GM08714 (cell line): ENCODE data around the gene MPPED1.

Experiments used
- H3K4me3 ChIP-seq: fragments of 200-500 bp; sonication (Bioruptor generic); 2 replicates; pipeline ENCODE4 v1.5.1; 2014; ENCODE audit warnings: mild to moderate bottlenecking, low read length, inconsistent platforms
- ZNF274 ChIP-seq: IDR thresholded peaks from 2 replicates; pipeline ENCODE4 v1.6.1; 2012; ENCODE audit warnings: mild to moderate bottlenecking, low read depth, low read length

Gene MPPED1

DNA sequence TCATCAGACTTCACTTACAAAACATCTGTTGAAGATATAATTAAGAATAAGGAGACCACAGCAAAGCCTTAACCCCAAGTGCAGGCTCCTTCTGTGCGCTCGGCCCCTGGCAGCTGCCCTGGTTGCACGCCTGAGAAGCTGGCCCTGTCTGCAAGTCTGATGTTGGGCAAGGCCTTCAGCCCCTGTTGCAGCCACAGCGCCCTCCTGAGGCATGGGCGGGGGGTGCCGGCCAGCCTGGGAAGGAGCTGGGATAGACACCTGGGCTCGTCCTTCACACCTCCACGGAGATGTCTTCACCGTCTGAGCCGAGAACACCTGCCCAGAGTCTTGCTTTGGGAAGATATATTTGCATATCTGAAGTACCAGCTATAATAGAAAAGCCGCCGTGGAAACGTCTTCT is 104.1 kb downstream of the MPPED1 start:
- H3K4me3 ChIP-seq: no peak overlapping the region
- TF ChIP-seq ZNF274: no peak

DNA sequence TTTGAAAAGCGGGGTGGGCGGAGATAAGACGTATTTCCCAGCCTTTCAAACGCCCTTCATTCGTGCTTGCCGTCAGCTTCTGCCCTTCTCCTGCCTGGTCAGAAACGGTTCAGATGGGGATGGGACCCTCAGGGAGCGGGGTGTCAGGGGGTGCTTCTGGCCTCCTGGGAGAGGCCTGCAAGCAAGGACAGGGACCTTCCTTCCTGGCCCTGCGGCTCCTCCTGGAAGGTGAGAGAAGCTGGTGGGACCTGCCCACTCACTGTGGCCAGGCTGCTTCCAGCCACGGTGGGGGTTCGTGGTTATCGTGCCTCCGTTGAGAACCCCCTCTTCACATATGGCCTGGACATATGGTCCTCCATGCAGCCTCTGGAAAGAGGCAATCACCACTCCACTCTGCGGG is 104.6 kb downstream of the MPPED1 start:
- TF ChIP-seq ZNF274: no peak
- H3K4me3 ChIP-seq: no peak overlapping the region

DNA sequence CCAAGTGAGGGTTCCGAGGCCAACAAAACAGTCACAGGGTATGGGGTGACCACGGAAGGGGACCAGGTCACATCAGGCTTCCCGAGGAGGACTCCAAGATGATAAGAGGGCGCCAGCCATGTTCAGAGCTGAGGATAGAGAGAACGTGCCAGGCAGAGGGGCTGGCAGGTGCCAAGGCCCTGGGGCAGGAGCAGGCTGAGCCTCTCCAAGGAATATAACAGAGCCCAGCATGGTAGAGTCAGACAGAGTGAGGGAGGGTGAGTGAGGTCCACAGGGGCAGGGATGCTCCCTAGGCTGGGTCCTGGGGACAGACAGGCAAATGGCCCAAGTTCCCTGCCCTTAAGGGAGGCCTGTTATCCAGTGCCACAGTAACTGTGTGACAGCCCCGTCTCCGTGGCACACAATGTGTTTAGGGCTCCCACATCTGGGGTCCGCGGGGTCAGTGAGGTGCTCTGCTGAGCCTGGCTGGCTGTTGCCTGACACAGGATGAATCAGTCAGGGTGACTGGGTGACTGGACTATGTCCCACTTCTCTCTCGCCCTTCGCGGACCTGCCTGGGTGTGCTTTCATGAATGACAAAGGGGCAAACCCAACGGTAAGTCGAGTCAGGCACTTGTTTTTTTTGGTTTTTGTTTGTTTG is 105.3 kb downstream of the MPPED1 start:
- no peak overlapping the region for H3K4me3 ChIP-seq
- TF ChIP-seq ZNF274: no peak

DNA sequence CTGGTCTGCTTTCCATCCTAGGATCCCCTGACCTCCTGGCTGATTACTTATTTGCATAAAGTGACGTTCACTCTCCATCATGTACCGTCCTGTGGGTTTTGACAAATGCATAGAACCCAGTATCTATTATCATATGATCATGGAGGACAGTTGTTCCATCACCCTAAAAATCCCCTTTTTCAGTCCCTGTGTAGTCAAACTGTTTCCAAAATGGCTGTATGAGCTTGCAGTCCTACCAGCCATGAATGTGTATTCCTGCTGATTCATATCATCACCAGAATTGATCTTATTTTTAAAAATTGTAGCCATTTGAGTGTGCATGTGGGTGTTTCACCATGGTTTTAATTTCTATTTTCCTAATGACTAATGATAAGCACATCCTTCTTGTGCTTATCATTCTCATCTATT is 108.8 kb downstream of the MPPED1 start:
- no peak overlapping the region for H3K4me3 ChIP-seq
- no peak for TF ChIP-seq ZNF274

DNA sequence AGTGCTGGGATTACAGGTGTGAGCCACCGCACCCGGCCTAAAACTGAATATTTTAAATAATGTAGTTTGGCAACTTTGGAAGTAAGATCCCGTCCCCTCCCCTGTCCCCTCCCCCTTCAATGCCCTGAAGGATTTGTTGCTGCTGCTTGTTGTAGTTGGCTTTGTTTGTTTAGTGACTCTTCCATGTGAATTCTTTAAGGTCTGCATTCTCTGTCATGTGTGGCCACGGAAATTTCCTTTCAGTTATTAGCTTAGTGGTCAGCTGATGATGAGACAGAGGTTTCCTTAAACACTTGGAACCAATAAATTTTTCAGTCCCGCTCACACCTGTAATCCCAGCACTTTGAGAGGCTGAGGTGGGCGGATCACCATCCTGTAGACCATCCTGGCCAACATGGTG is 109.9 kb downstream of the MPPED1 start:
- no peak for TF ChIP-seq ZNF274
- no peak overlapping the region for H3K4me3 ChIP-seq

DNA sequence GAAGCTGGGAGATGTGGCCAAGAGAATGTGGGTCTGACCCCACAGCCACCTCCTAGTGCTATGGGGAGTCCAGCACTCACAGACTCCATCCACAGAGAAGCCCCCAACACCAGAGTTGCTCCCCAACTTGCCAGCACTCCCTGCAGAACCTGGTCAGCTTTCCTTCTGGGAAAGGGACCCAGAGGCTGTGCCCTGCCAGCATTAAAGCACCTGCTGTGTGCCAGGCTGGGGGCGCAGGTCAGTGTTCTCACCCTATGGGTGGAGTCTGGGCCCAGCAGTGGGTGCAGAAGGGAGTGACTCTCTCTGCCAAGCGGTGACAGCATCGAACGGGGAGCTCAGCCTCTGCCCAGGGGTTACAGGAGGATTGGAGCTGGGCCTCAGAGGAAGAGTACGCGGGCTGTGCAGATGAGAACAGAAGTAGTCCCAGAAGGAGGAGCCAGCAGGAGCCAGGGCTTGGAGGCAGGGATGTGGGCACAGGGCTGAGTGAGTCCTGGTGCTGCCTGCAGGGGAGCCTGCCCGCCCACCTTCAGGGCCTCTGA is 114.4 kb downstream of the MPPED1 start:
- no peak overlapping the region for H3K4me3 ChIP-seq
- TF ChIP-seq ZNF274: no peak

DNA sequence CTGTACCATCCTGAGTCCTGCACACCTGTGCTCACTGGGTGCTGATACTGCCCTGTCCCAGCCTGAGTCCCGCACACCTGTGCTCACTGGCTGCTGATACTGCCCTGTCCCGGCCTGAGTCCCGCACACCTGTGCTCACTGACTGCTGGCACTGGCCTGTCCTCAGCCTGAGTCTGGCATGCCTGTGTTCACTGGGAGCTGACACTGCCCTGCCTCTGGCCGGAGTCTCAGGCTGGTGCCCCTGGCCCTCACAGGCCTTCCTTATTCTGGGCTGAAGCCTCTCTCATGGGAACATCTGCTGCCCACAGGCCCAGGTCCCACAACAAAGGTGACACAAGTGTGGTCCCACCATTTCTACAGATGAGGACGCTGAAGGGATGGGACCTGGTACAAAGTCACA is 115.1 kb downstream of the MPPED1 start:
- TF ChIP-seq ZNF274: no peak
- H3K4me3 ChIP-seq: no peak overlapping the region

DNA sequence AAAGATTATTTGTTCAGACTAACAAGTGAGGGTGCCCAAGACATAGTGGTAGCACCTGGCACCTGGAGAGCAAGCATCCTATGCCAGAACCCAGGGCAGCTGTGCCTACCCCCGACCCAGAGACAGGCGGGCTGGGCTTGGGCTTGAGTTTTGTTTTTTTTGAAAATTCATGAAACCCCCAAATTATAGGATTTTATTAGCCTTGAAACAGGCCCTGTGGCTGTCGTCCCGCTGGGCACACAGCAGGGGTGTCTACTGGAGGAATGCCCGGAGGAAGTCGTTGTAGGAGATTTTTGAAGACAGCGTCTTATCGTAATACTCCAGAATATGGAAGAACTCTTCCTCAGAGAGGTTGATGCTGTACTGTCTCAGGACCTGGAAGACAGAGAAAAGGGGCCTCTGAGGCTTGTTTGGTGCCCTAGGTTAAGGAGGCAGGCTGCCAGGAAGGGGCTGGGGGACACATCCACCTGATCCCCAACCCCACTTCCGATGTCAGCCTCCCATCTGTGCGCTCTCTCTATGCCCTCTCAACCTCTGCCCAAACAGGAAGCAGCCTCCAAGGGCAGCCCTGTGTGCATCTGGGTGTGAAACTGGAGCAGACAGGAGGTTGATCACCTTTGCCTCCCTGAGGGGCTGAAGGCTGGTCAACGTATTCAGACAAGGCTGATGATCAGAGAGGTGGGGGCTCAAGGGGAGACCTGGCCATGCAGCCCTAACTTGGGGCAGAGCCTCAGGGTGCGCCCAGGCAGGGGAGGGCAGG is 117.0 kb downstream of the MPPED1 start:
- no peak overlapping the region for H3K4me3 ChIP-seq
- no peak for TF ChIP-seq ZNF274

DNA sequence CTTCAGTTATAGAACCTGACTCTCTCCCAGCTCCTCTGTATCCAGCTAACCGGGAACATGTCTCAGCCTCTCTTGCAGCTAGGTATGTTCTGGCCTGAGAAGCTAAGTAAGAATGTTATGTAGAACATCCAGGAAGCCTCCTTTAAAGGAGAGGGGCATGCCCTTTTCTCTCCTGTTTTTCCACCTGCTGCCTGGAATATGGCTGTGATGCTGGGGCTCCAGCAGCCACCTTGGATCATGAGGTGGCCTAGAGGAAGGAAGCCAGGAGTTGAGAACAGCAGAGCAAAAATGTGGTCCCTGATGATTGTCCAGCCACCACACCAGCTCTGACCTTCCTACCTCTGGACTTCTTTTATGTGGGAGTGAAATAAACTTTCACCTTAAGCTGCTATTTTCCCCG is 117.6 kb downstream of the MPPED1 start:
- H3K4me3 ChIP-seq: no peak overlapping the region
- no peak for TF ChIP-seq ZNF274

DNA sequence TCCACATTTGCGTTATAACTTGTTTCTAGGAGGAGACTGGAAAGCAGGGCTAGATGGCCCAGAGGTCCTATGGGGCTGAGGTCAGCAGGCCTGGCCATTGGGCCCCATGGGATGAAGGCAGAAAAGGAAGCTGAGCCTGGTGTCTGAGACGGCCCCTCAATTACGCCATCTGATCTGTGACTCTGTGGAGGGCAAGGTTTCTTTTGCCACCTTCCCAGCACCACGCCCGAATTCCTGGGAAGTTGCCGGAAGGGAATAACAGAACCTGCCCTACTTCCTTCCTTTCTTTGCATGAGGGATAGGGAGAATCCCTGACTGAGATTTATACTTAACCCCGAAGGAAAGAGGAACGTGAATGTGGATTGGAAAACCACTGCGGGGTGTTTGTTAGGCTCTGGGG is 118.1 kb downstream of the MPPED1 start:
- TF ChIP-seq ZNF274: no peak
- no peak overlapping the region for H3K4me3 ChIP-seq

DNA sequence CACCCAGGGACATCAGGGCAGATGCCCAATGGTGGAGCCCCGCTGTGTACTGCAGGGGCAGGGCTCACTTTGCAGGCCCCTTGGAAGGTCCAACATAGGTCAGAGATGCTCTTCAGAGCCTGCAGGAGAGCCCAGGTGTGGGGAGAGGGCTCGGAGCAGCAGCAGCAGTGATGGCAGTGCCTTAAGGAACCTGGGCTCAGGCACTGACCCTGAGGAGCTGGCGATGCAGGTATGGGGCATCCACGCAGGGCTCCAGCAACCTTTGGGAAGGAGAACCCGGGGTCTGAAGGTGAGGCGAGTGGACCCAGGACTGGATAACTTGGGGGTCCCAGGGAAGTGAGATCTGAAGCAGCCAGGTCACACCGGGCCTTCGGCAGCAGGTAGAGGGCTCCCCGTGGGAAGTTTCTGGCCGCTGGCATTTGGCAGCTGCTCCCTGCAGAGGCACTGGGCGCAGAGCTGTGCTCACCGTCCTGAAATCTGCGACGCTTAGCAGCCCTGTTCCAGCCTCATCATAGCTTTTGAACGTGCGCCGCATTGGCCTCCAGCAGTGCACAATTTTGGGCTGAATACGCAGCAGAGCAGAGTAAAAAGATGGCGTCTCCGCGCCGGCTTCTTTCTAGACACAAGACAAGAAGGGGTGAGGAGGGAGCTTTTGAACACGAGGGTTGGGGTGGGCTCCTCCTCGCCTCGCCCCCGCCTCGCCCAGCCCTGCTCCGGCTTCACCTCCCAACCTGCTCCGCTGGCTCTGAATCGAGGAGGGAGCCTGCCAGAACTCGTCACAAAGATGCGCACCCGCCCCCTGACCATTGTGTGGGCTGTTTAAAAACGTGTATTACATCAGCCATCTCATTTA is 118.8 kb downstream of the MPPED1 start:
- H3K4me3 ChIP-seq: no peak overlapping the region
- no peak for TF ChIP-seq ZNF274

DNA sequence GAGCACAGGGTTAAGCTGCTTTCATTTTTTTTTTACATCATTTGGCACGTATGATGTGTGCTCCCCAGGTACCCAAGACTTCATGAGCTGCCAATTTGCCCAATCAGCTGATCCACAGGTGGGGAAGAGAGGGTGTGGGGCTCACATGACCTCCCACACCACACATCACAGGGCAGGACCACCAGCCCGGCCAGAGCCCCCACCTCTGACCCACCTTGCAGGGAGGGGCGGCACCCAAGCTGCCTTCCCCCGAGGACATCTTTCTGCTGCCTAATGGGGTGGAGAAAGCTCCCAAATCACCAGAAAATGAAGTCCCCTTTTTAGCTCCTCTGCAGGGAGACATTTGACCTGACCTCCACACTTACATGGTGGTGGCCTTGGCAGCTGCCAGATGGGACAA is 119.8 kb downstream of the MPPED1 start:
- H3K4me3 ChIP-seq: no peak overlapping the region
- no peak for TF ChIP-seq ZNF274

DNA sequence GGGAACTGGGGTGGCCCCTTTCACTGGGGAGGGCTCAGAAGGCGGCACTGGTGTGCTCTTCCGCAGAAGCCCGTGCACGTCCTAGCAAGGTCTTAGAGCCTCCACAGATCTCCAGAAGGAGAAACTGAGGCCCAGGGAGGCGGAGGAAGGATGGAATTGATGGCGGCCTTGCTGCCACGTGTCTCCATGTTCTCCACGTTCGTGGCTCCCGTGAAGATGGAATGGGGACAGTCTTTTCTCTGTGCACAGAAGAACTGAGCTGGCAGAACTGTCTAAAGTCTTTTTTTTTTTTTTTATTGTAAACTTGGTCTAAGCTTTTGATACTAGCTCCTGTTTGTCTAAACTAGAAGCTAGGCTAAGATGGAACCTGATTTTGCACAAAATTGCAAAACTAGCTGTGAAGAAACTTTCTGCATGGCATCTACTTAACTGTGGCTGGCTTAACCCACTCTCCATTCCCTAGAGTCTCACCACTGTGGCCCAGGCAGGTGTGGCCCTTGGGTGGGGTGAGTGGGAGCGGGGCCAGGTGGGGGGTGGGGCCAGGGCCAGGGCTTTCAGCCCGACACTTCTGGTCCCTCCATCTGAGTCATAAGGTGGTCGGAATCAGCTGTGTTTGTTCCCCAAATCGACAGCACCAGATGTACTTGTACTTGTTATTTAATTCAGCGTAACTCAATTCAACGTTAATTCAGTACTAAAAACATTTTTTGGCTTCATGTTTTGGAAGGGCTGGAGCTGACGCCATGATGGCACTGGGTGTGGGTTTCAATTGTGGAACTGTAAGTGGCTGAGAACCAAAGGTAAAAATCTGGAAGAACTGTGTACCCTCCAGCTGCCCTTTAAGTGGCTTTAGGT is 120.7 kb downstream of the MPPED1 start:
- H3K4me3 ChIP-seq: no peak overlapping the region
- no peak for TF ChIP-seq ZNF274

DNA sequence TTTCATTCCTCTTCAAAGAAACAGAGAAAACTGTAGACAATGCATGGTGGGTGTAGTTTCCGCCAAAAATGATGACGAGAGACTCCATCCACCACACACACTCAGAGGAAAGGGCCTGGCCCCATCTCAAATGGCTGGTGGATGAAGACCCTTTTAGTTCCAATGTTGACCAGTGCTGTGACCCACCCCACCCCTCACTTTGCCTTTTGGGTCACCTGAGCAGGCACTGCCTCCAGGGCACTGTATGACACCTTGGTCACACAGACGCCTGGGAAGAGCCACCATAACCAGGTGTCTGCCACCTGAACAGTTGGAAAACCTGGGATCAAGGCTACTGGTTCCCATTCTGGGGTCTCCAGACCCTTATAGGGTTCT is 121.3 kb downstream of the MPPED1 start:
- no peak overlapping the region for H3K4me3 ChIP-seq

More for the DNA sequence above, 121.3 kb downstream of the MPPED1 start:
- no peak for TF ChIP-seq ZNF274
